ENCODE results near the gene VIL1. TPM values are rescaled to one million over a fixed set of nuclear protein-coding genes. Genes with fewer than 3 reads are reported as not detected.

The VIL1 gene
- total and polyA plus RNA-seq, 9 of the 15 experiments (the other 6 are each of a cell fraction or from before 2014, with no cell fraction given) = 0.51 to 2.7 (median 1.2) TPM

GRCh38 chr2:218395826-218396687, 22.9 kb upstream of the VIL1 start (continued):
- TF ChIP-seq, protein P1, sequence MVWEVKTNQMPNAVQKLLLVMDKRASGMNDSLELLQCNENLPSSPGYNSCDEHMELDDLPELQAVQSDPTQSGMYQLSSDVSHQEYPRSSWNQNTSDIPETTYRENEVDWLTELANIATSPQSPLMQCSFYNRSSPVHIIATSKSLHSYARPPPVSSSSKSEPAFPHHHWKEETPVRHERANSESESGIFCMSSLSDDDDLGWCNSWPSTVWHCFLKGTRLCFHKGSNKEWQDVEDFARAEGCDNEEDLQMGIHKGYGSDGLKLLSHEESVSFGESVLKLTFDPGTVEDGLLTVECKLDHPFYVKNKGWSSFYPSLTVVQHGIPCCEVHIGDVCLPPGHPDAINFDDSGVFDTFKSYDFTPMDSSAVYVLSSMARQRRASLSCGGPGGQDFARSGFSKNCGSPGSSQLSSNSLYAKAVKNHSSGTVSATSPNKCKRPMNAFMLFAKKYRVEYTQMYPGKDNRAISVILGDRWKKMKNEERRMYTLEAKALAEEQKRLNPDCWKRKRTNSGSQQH (CRISPR knock-in tag; IDR thresholded peaks at IDR 0.05) = no peak
- no peak for TF ChIP-seq LARP7 (IDR thresholded peaks at IDR 0.05)
- TF ChIP-seq, protein P2, sequence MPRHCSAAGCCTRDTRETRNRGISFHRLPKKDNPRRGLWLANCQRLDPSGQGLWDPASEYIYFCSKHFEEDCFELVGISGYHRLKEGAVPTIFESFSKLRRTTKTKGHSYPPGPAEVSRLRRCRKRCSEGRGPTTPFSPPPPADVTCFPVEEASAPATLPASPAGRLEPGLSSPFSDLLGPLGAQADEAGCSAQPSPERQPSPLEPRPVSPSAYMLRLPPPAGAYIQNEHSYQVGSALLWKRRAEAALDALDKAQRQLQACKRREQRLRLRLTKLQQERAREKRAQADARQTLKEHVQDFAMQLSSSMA (CRISPR knock-in tag; IDR thresholded peaks at IDR 0.05) = no peak
- TF ChIP-seq EP400 (IDR thresholded peaks at IDR 0.05) = peak; percentile 91
- TF ChIP-seq, protein P3, sequence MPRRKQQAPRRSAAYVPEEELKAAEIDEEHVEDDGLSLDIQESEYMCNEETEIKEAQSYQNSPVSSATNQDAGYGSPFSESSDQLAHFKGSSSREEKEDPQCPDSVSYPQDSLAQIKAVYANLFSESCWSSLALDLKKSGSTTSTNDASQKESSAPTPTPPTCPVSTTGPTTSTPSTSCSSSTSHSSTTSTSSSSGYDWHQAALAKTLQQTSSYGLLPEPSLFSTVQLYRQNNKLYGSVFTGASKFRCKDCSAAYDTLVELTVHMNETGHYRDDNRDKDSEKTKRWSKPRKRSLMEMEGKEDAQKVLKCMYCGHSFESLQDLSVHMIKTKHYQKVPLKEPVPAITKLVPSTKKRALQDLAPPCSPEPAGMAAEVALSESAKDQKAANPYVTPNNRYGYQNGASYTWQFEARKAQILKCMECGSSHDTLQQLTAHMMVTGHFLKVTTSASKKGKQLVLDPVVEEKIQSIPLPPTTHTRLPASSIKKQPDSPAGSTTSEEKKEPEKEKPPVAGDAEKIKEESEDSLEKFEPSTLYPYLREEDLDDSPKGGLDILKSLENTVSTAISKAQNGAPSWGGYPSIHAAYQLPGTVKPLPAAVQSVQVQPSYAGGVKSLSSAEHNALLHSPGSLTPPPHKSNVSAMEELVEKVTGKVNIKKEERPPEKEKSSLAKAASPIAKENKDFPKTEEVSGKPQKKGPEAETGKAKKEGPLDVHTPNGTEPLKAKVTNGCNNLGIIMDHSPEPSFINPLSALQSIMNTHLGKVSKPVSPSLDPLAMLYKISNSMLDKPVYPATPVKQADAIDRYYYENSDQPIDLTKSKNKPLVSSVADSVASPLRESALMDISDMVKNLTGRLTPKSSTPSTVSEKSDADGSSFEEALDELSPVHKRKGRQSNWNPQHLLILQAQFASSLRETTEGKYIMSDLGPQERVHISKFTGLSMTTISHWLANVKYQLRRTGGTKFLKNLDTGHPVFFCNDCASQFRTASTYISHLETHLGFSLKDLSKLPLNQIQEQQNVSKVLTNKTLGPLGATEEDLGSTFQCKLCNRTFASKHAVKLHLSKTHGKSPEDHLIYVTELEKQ (CRISPR knock-in tag; IDR thresholded peaks at IDR 0.05) = no peak
- no peak for TF ChIP-seq ZNF77 (CRISPR knock-in tag; IDR thresholded peaks at IDR 0.05)
- TF ChIP-seq KAT7 (CRISPR knock-in tag; IDR thresholded peaks at IDR 0.05; ENCODE audit: borderline replicate concordance) = peak; percentile 68; the same call in 1 of the 2 replicates
- no peak; the same call in 1 of the 2 replicates for TF ChIP-seq GTF2E2 (tag; IDR thresholded peaks at IDR 0.05)
- TF ChIP-seq PHB (CRISPR knock-in tag; IDR thresholded peaks at IDR 0.05) = no peak
- no peak for TF ChIP-seq ZNF408 (CRISPR knock-in tag; IDR thresholded peaks at IDR 0.05; ENCODE audit: low read depth)
- no peak for TF ChIP-seq KHSRP (IDR thresholded peaks at IDR 0.05)
- peak; percentile 71 for TF ChIP-seq POLR2AphosphoS2 (IDR thresholded peaks at IDR 0.05; ENCODE audit: low read length)
- TF ChIP-seq ZNF583 (CRISPR knock-in tag; IDR thresholded peaks at IDR 0.05) = no peak
- TF ChIP-seq EZH2 (IDR thresholded peaks at IDR 0.05; ENCODE audit: borderline replicate concordance, low read depth, low read length) = no peak
- TF ChIP-seq NCOA6 (IDR thresholded peaks at IDR 0.05) = no peak
- TF ChIP-seq SMAD4 (CRISPR knock-in tag; conservative IDR thresholded peaks at IDR 0.05) = peak; percentile 93
- TF ChIP-seq ZNF24 (IDR thresholded peaks at IDR 0.05) = no peak
- no peak for TF ChIP-seq SETDB1 (IDR thresholded peaks at IDR 0.05; ENCODE audit: low read length)
- TF ChIP-seq NCOR1 (IDR thresholded peaks at IDR 0.05) = peak; percentile 70
- no peak for TF ChIP-seq PHB2 (IDR thresholded peaks at IDR 0.05; ENCODE audit: low read depth)

Data from K562 (cell line).